Transverse colon (tissue), 4 donors: ENCODE data around the gene MARS1.

Source experiments
- CTCF ChIP-seq, 5 experiments: fragments of 200-600 bp in 3 of 5; fragments of 450-650 bp in 2 of 5; sonication (generic) in 3 of 5; IDR thresholded peaks; 1 replicate in 2 of 5; 2 replicates in 3 of 5; pipeline ENCODE4 v1.5.1; 2016 to 2017; ENCODE audit warnings: antibody characterized with exemption in 5 of 5, inconsistent platforms in 3 of 5, mild to moderate bottlenecking in 2 of 5, moderate library complexity in 1 of 5
- EP300 ChIP-seq: sonication (generic); formaldehyde crosslinking; IDR thresholded peaks from one replicate; pipeline ENCODE4 v1.6.1; 2017; ENCODE audit warnings: antibody characterized with exemption, low read depth
- POLR2A ChIP-seq: fragments of 450-650 bp; IDR thresholded peaks from one replicate; pipeline ENCODE4 v1.6.1; 2016; ENCODE audit warnings: antibody characterized with exemption, mild to moderate bottlenecking, moderate library complexity
- POLR2AphosphoS5 ChIP-seq, 3 donors: sonication (generic); formaldehyde crosslinking; IDR thresholded peaks; one replicate each; pipeline ENCODE4 v1.6.1; 2016; ENCODE audit warnings: antibody characterized with exemption in 3 of 3

GRCh38 chr12:57511161-57511560, 23.3 kb downstream of the MARS1 start:
- no peak for TF ChIP-seq CTCF (IDR thresholded peaks at IDR 0.05)
- TF ChIP-seq POLR2A: no peak
- no peak for TF ChIP-seq POLR2AphosphoS5 (IDR thresholded peaks at IDR 0.05)
- TF ChIP-seq EP300: no peak
